Mucosa of descending colon (tissue), 3 donors: ENCODE data around the gene FIGNL2. TPM values are rescaled to one million over a fixed set of nuclear protein-coding genes. Genes with fewer than 3 reads are reported as not detected.

Source experiments
- ATAC-seq: fragments of 200-7000 bp; cut with Tn5 transposase; one replicate; pipeline ENCODE4 v1.9.1; 2020; ENCODE audit warnings: mild to moderate bottlenecking, moderate library complexity
- DNase-seq, 3 donors: peaks; one replicate each; pipeline ENCODE4 v3.0.0-alpha.2; 2020
- H3K36me3 ChIP-seq: fragments of 200-600 bp; one replicate; pipeline ENCODE4 v1.8.0; 2021; ENCODE audit warnings: low read depth, mild to moderate bottlenecking
- H3K4me1 ChIP-seq: fragments of 200-600 bp; one replicate; pipeline ENCODE4 v1.8.0; 2021; ENCODE audit warnings: low read depth, mild to moderate bottlenecking
- H3K4me3 ChIP-seq: fragments of 200-600 bp; one replicate; pipeline ENCODE4 v1.8.0; 2021; ENCODE audit warnings: mild to moderate bottlenecking
- H3K9me3 ChIP-seq: fragments of 200-600 bp; one replicate; pipeline ENCODE4 v1.8.0; 2021; ENCODE audit warnings: mild to moderate bottlenecking
- CTCF ChIP-seq: fragments of 200-600 bp; IDR thresholded peaks from one replicate; pipeline ENCODE4 v1.8.0; 2022; ENCODE audit warnings: antibody characterized with exemption, mild to moderate bottlenecking
- intact Hi-C, 2 donors: fragments of 100-400 bp; cut with DNase I in 1 of 2; cut with micrococcal nuclease in 1 of 2; formaldehyde crosslinking; loops; one replicate each; pipeline versions ENCODE4 v1.11.0 to v1.11.1; 2022; cut with DNase I, micrococcal nuclease
- total RNA-seq, 3 donors: library from RNA; stranded (reverse); fragmentation: NEBNext Ultra II Directional in 2 of 3; extraction: Animal tissue kit (Norgen Biotek cat#: 25700) in 2 of 3; gene quantifications; one replicate each; pipeline versions ENCODE4 v1.2.1 to v1.2.4, GENCODE V29; 2021 to 2023
- donor health status: DM: no; HTN: no; CAD: no; lungs with moderate emphysema.
- donor health status: DM: no; HTN: no; CAD: no.
- donor health status: DM: no; HTN: yes; CAD: no.

Gene FIGNL2
- total RNA-seq, 3 donors from 2014 or later: 0.26 to 0.44 (median 0.34) TPM

GRCh38 chr12:51868821-51869495 is 20.4 kb upstream of the FIGNL2 start:
- H3K9me3 ChIP-seq: no peaks in the 10 kb centered on the region

GRCh38 chr12:51867796-51868428 is 19.4 kb upstream of the FIGNL2 start:
- no peaks in the 10 kb centered on the region for H3K9me3 ChIP-seq
- H3K36me3 ChIP-seq: no peaks in the 10 kb centered on the region
- DNase-seq (peak in 1 of 3 donors; percentile 11), ATAC-seq (no peak)
- peaks cover 15% of the 10 kb centered on the region for H3K4me1 ChIP-seq
- intact Hi-C loops: no loop called here
- no peak overlapping the region for H3K4me3 ChIP-seq
- no peak for TF ChIP-seq CTCF

More at GRCh38 chr12:51868821-51869495, 20.4 kb upstream of the FIGNL2 start:
- DNase-seq (no peak), ATAC-seq (peak; percentile 58)
- TF ChIP-seq CTCF: no peak
- no peaks in the 10 kb centered on the region for H3K36me3 ChIP-seq
- peaks cover 11% of the 10 kb centered on the region for H3K4me1 ChIP-seq
- no peak overlapping the region for H3K4me3 ChIP-seq
- intact Hi-C loops: no loop called here

GRCh38 chr12:51867371-51867770 is 18.9 kb upstream of the FIGNL2 start:
- H3K4me1 ChIP-seq: peaks cover 15% of the 10 kb centered on the region
- intact Hi-C loops: no loop called here

GRCh38 chr12:51866762-51867161 is 18.2 kb upstream of the FIGNL2 start:
- H3K4me3 ChIP-seq: no peak overlapping the region
- intact Hi-C loops: no loop called here
- H3K9me3 ChIP-seq: no peaks in the 10 kb centered on the region
- H3K4me1 ChIP-seq: peaks cover 14% of the 10 kb centered on the region
- DNase-seq (peak in 1 of 3 donors; percentile 17), ATAC-seq (no peak)
- no peak for TF ChIP-seq CTCF
- no peaks in the 10 kb centered on the region for H3K36me3 ChIP-seq

More at GRCh38 chr12:51867371-51867770, 18.9 kb upstream of the FIGNL2 start:
- Histone ChIP-seq H3K9me3 (no peaks in the 10 kb centered on the region), H3K36me3 (no peaks in the 10 kb centered on the region), H3K4me3 (no peak overlapping the region)
- no peak for TF ChIP-seq CTCF
- DNase-seq (peak in 1 of 3 donors; percentile 3), ATAC-seq (no peak)

GRCh38 chr12:51866324-51866723 is 17.8 kb upstream of the FIGNL2 start:
- DNase-seq (no peak), ATAC-seq (no peak)
- H3K36me3 ChIP-seq: no peaks in the 10 kb centered on the region
- H3K9me3 ChIP-seq: no peaks in the 10 kb centered on the region
- no peak overlapping the region for H3K4me3 ChIP-seq
- intact Hi-C loops: no loop called here
- peaks cover 12% of the 10 kb centered on the region for H3K4me1 ChIP-seq
- no peak for TF ChIP-seq CTCF
